Colon (tissue), 2 donors: ENCODE results near the gene ZNF423.
"Not testable (repeated sequence)": the region's sequence is repeated elsewhere in the genome, so short reads cannot be mapped to it uniquely, and the experiment has no call there.

Experiments
- FAIRE-seq: peaks from 2 replicates; lab custom pipeline; 2012; peaks lifted over from hg19 to GRCh38; lab: Jason Lieb, UNC
- donor health status: control.
- donor health status: control.

ZNF423 gene

DNA sequence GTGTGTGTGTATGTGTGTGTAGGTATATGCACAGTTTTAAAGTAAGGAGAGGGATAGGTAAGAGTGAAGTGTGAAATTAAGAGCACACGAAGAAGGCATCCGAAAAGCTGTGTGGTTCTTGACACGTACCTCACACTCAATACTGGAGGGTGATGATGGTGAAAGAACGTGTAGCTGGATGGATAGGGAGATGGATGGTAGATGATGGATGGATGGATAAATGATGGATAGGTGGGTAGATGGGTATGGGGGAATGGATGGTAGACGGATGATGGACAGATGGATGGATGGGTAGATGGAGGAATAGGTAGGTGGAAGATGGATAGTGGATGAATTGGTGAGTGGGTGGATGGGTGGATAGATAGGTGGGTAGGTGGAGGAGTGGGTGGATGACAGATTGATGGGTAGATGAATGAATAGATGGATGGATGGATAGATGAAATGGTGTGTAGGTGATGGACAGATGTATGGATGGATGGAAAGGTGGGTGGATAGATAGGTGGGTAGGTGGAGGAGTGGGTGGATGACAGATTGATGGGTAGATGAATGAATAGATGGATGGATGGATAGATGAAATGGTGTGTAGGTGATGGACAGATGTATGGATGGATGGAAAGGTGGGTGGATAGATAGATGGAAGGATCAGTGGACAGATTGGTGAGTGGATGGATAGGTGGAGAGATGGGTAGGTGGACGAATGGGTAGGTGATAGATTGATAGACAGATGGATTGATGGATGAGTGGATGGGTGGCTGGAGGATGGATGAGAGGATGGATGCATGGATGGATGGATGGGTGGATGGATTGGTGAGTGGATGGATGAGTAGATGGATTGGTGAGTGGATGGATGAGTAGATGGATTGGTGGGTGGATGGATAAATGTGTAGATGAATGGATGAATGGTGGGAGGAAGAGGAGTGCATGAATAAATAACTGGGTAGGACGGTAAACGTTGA lies 349.6 kb downstream of the ZNF423 start:
- FAIRE-seq, result not testable (repeated sequence)

DNA sequence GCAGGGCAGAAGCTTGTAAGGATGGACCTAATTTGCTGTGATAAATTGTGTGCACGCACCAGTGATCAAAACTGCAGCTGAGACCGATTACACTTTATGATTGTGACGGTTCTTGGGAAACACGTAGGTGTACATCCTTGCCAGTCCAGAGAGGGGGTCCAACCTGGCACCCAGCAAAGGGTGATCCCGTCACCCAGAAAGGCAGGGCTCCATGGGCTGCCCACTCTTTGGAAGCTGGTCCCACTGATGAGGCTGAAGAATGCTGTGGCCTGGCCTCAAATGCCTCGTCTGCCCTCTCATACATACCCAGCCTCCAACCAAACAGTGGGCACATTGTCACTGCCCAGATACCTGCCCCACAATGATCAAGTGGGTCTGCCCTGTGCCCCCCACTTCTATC lies 350.4 kb downstream of the ZNF423 start:
- FAIRE-seq, result no peak

GRCh38 chr16:49504626-49505025 lies 351.3 kb downstream of the ZNF423 start:
- FAIRE-seq, result no peak

GRCh38 chr16:49504023-49504364 lies 351.9 kb downstream of the ZNF423 start:
- FAIRE-seq, result no peak

- FAIRE-seq, result no peak
Observed at GRCh38 chr16:49503256-49504022, 352.5 kb downstream of the ZNF423 start.

GRCh38 chr16:49502136-49502881 lies 353.6 kb downstream of the ZNF423 start:
- no peak for FAIRE-seq

DNA sequence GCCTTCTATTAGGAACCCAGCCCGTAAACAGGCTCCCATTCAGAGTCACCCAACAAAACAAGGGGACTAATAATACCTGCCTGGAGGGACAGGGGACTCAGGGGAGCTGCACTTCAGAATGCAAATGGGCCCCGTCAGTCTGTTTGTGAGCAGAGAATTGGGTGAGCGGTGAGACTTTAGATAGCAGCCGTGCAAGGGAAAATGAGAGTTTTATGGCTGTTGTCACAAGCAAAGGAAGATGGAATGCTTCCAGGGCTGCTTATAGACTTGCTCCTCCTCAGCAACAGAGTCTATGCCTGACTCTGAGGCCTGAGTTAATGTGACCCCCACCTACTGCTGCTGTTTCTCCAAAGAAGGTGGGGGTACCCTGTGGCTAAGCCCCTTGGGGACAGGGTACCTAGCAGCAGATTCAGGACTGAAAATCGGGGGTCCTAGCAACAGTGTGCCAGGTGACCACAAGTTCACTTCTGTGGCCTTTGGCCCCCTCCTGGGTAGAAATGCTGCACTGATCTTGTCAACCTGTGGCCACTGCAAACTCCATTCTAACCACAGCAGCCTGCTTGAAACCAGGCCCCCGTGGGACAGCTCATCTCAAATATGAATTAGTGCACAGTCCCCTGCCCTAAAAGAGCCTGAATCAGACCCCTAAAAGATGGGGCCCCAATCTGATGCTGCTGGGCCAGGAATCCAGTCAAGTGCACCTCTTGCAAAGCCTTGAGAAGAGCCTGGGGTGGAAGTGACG lies 355.9 kb downstream of the ZNF423 start:
- FAIRE-seq, result no peak

DNA sequence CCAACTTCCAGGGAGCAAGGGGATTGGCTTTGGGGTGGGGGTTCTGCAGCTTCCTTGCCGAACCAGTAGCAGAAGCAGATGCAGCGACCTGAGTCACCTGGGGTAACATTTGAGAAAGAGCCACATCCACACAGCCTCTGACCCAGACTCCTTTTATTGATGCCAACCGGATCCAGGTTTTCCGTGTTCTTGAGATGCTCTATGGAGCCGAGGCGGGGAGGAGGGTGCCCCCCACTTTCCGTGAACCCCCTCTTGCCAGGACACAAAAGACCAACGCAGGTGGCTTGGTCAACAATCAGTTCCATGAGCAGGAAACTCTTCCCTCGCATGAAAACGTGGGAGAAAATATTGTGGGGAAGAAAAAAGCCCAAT lies 356.5 kb downstream of the ZNF423 start:
- FAIRE-seq, result no peak

DNA sequence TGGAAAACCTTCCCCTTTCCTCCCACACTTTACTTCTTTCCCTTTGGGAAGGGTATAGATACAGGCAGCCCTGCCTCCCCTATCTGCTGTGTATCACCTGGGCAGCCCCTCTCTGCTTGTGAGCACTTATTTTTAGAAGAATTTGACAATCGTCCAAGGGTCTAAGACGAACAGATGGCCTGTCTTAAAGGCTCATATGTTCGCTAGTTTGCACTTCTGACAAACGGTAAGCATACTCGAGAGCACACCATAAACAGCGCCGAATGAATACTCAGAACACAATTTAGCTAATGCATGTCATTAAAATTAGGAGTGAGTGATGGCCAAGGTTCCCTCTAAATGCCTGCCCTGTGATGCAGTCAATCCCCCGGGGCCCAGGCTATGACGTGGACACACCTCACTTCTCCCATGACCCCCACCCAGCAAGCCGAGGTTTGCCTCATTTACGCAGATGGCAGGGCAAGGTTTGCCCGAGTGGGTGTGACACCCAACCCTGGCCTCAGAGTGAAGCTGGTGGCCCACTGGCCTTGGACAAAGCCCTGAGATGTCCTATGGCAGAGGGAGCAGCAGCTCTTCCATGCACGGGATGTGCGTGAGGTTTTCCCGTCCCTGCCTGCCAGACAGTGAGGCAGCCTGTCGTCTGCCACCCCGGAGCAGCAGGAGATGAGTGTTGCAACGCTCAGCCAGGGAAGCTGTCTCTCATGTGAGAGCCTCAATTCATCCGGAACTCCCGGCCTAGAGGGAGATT lies 357.1 kb downstream of the ZNF423 start:
- FAIRE-seq, result no peak

- no peak for FAIRE-seq
Observed at GRCh38 chr16:49498264-49498663, 357.6 kb downstream of the ZNF423 start.

DNA sequence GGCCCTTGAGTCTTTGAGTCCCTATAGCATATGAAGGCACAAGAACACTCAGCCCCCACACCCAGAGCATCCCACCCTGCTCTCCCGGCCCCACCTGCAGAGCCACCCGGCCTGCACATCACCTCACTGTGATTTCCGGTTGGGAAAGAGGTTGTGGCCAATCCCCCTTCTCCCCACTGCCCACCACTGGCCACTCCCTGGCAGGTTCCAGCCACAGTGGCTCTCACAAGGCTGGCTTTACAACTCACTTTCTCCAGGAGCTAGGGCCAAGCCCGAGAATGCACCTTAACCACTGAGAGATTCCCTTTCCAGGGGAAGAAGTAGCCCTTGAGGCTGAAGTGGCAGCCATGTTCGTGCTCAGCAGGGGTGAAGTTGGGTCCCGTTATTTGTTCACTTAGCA lies 358.4 kb downstream of the ZNF423 start:
- FAIRE-seq, result no peak

- no peak for FAIRE-seq
Observed at GRCh38 chr16:49496656-49497055, 359.3 kb downstream of the ZNF423 start.

DNA sequence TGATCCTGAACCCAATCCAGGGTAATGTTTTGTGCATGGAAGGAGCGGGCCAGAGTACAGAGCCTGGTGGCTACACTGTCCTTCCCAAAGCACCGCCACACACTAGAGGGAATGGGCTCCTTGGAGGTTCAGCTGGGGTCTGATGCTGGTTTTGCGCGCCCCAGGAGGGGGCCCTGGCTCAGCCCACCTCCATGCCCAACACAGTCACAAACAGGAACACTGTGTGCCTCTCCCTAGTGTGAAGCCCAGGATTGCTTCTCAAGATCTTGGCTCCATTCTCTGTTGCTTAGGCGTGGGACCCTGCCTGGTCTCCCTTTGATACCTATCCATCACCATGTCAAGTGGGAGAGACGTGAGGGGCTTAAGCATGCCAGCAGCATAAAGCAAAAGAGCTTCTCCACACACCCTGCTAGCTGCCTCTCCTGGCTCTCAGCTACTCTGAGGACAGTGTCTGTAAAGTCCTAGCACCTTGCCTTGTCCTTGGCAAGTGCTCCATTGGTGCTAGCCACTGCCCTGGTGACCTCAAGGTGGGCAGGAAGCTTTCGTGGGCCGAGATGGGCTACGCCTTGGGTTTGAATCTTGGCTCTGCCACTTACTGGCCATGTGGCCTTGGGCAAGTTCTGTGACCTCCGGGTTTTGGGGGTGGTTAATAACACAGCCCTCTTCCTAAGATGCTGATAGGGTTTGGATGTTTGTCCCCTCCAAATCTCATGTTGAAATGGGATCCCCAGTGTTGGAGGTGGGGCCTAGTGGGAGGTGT lies 360.1 kb downstream of the ZNF423 start:
- no peak for FAIRE-seq

- FAIRE-seq, result no peak
Observed at GRCh38 chr16:49494891-49495566, 360.9 kb downstream of the ZNF423 start.

- FAIRE-seq, result no peak
Observed at GRCh38 chr16:49494474-49494873, 361.4 kb downstream of the ZNF423 start.

DNA sequence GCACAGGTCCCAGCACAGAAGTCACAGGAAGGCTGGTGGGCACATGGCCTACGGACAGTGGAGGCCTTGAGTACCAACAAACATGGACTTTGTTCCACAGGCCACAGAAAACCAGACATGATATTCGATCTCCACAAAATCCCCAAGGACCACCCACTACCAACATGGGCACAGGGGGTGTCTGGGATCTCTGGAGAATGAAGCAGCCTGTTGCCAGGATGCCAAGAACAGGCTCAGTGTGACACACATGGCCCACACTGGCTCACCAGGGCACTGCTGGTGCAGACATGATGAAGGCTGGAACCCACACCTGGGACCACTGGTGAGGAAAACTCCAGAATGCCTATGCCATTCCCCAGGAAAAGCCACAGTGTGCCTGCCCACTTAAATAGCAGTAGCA lies 362.1 kb downstream of the ZNF423 start:
- FAIRE-seq, result no peak

GRCh38 chr16:49492896-49493626 lies 362.9 kb downstream of the ZNF423 start:
- no peak for FAIRE-seq

DNA sequence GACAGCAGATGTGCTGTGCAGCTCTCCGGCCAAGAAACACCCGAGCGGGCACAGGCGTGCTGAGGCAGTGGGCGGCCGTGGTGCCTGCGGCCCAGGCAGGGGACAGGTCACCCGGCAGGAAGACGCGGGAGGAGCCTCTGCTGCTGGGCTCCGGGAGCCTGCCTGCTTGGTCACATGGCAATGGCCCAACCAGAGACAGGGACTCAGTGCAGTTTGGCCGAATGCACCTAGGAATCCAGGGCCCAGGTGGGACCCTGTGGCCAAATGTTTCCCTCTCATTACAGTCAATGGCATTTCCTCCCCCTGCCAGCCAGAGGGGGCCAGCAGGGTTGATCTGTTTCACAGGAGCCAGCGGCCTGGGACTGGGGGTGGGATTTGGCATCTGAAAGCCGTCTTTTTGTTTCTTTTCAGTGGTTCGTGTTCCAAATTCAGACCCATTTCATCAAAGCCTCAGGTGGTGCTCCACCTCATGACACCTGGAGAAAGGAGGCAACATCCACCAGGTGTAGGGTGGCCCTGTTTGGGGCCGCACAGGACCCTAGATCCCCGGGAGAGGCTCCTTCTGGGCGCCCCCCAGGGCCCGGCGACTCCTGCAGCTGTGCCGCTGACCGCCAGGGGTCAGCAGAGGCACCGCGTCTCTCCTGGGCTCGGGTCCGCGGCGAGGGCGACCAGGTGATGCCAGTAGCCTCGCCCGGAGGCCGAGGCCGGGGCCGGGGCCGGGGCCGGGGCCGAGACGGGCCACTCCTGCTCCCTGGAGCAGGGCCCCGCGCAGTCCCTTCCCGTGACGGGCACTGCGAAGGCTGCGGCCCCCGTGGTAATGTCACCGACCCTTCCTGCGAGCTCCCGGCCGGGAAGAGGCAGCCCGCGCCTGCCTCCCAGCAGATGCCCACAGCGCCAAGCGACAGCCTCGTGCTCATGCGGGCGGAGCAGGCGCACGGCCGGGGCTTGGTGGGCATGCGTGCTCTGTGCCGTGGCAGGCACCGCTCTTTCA lies 363.8 kb downstream of the ZNF423 start:
- no peak for FAIRE-seq
